Cardiac fibroblast (primary cell): ENCODE data around the gene ST6GALNAC4.
"Not testable (repeated sequence)": the region's sequence is repeated elsewhere in the genome, so short reads cannot be mapped to it uniquely, and the experiment has no call there.

ENCODE experiments used
- DNase-seq, 2 donors: peaks; one replicate each; pipeline versions ENCODE4 v3.0.0 to v3.0.0-alpha.2; 2010; ENCODE audit warnings: low read depth in 2 of 2
- H3K4me3 ChIP-seq, 2 donors: replicated peaks in 1 of 2; 1 replicate in 1 of 2; 2 replicates in 1 of 2; pipeline ENCODE4 v1.5.1; 2011; ENCODE audit warnings: low read depth in 2 of 2, low read length in 2 of 2, mild to moderate bottlenecking in 2 of 2, moderate library complexity in 1 of 2
- TF ChIP-seq, protein P1 (sequence below): IDR thresholded peaks from one replicate; pipeline ENCODE4 v1.5.1; 2011; ENCODE audit warnings: low read depth, mild to moderate bottlenecking, low read length, inconsistent platforms

Gene ST6GALNAC4

DNA sequence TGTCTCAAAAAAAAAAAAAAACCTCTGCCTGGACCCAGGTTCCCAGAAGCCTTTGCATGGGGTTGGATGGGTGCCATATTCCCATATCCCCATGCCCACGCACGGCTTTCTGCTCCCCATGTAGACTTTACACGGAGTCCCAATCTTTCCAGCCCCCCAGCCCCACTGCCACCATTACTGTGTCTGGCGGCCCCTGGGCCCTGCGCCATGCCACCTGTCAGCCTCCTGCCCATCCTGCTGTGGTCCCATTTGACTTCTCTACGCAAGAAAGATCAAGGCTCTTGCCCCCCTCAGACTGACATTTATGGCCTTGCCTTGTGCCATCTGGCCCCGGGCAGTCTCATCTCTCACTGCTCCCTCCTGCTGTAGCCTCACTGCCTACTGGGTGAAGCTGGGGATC, 32.9 kb downstream of the ST6GALNAC4 start:
- no peak for DNase-seq
- TF ChIP-seq, protein P1, sequence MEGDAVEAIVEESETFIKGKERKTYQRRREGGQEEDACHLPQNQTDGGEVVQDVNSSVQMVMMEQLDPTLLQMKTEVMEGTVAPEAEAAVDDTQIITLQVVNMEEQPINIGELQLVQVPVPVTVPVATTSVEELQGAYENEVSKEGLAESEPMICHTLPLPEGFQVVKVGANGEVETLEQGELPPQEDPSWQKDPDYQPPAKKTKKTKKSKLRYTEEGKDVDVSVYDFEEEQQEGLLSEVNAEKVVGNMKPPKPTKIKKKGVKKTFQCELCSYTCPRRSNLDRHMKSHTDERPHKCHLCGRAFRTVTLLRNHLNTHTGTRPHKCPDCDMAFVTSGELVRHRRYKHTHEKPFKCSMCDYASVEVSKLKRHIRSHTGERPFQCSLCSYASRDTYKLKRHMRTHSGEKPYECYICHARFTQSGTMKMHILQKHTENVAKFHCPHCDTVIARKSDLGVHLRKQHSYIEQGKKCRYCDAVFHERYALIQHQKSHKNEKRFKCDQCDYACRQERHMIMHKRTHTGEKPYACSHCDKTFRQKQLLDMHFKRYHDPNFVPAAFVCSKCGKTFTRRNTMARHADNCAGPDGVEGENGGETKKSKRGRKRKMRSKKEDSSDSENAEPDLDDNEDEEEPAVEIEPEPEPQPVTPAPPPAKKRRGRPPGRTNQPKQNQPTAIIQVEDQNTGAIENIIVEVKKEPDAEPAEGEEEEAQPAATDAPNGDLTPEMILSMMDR, result no peak
- H3K4me3 ChIP-seq, result no peak overlapping the region

DNA sequence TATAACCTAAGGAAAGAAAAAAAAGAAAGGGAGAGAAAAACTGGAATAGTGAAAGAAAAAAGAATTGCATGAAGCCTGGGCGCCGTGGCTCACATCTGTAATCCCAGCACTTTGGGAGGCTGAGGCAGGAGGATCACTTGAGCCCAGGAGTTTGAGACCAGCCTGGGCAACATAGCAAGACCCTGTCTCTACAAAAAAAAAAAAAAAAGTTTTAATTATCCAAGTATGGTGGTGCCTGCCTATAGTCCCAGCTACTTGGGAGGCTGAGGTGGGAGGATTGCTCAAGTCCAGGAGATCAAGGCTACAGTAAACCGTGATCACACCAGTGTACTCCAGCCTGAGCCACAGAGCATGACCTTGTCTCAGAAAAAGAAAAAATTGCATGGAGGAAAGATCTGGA, 35.1 kb downstream of the ST6GALNAC4 start:
- not testable (repeated sequence) for H3K4me3 ChIP-seq, DNase-seq

DNA sequence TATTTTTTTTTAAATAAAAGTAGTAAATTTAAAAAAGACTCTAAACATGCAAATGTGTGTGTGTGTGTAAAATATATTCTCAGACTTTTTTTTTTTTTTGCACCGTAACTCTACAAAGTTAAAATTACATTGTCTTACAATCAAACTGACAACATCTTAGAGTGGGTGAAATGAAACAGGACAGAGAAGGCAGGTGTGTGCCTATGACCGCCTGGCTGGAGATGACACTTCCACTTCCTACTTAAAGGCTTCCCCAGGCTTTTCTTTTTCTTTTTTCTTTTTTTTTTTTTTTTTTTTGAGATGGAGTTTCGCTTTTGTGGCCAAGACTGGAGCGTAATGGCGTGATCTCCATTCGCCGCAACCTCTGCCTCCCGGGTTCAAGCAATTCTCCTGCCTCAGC, 36.7 kb downstream of the ST6GALNAC4 start:
- H3K4me3 ChIP-seq, result no peak overlapping the region
- TF ChIP-seq, protein P1, result no peak

DNA sequence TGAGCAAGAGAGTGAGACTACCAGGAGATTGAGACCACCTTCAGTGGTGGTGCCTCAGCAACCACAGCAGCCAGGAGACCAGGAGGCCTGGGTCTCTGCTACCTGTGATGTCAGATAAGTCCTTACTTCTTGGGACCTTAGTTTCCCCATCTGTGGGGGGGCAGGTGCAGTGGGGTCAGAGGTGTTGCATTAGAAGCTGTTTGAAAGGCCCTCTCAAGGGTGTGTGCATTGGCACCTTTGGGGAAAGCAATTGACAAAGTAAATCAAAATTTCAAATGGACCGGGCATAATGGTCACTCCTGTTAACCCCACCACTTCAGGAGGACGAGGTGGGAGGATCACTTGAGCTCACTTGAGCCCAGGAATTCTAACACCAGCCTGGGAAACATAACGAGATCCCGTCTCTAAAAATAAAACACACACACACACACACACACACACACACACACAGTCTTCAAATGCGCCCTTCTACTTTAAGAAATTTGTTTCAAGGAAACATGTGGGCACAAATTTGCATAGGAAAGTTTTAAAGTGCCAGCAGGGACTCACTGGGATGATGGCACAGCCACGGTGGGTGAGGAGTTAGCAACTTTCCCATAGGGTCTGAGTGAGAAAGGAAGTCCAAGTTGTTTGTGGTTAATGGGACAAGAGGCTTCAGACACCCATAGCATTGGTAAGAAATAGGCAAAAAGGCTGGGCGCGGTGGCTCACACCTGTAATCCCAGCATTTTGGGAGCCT, 38.0 kb downstream of the ST6GALNAC4 start:
- TF ChIP-seq, protein P1, result no peak
- DNase-seq, result no peak
- no peak overlapping the region for H3K4me3 ChIP-seq

More for the DNA sequence above, 36.7 kb downstream of the ST6GALNAC4 start:
- DNase-seq, result no peak

DNA sequence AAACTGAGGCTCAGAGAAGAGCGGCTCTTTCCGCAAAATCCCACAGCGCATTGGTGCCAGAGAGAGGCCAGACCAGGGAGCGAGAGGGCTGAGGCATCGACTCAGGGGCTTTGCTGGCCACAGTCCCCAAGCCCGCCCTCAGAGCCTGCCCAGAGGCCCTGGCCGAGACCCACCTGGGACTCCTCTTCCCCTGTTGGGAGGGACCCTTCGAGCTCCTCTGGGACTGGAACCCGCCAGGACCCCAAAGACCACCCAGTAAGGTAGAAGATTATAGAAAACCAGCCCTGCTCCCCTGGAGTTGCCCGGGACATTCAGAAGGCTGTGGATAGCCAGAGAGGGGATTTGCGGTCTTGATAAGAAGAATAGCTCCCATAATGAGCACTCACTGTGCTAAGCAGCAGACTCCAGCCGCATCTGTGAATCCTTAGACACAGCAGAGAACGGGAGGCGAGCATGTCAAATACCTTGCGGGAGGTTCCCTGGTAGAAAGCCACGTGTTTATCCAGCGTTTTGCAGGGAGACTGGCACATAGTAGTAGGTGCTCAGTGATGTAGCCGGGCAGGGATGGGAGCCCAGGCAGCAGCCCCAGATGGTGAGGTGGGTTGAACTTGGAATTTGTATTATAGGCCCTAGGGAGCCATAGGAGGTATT, 38.7 kb downstream of the ST6GALNAC4 start:
- TF ChIP-seq, protein P1, result no peak
- H3K4me3 ChIP-seq, result peak overlapping the region; percentile 44 to 60

DNA sequence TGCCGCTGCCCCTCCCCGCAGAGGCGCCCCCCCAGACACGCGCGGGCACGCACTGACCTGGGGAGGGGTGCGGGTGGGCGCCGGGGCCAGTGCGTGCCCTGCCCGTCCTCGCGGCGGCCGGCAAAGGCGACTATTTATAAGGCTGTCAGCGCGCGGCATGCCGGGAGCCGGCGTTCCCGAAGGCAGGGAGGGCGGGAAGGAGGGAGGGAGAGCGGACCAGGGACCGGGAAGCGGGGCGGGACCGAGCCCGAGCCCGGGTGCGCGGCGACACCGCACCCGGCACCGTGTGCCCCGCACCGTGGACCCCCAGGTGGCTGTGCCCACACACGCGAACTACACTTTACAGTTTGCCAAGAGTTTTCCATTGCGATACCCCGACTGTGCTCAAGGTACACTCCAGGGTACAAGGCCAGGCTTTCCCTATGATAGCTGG, 39.3 kb downstream of the ST6GALNAC4 start, which contains the start of gene AK1:
Gene AK1, minus strand, starts transcription at position 110 of the 433 bp plus-strand sequence. CDS start 3,058 bp downstream, outside the sequence.
- peak; percentile 52 to 72 for DNase-seq
- TF ChIP-seq, protein P1, result no peak
- H3K4me3 ChIP-seq, result peak within 1 kb of the TSS; percentile 55 to 60

More for the DNA sequence above, 38.7 kb downstream of the ST6GALNAC4 start:
- DNase-seq, result no peak
